Superior temporal gyrus (tissue), 1 donor: ENCODE results near the gene COLGALT1.
"Not testable (repeated sequence)": the region's sequence is repeated elsewhere in the genome, so short reads cannot be mapped to it uniquely, and the experiment has no call there.

Source experiments
- DNase-seq: peaks from one replicate; pipeline ENCODE4 v3.0.0-alpha.2; 2016; ENCODE audit errors: extremely low spot score

Gene COLGALT1

GRCh38 chr19:17560205-17560595 is 4.8 kb downstream of the COLGALT1 start:
- no peak for DNase-seq

- DNase-seq: no peak
These were observed 6.6 kb downstream of the COLGALT1 start for GRCh38 chr19:17562097-17562496.

GRCh38 chr19:17562561-17562960 is 7.1 kb downstream of the COLGALT1 start:
- no peak for DNase-seq

- no peak for DNase-seq
These were observed 9.3 kb downstream of the COLGALT1 start for GRCh38 chr19:17564781-17565180.

GRCh38 chr19:17565611-17566010 is 10.2 kb downstream of the COLGALT1 start:
- DNase-seq: no peak

GRCh38 chr19:17567940-17568339 is 12.5 kb downstream of the COLGALT1 start:
- no peak for DNase-seq

GRCh38 chr19:17570291-17570690 is 14.8 kb downstream of the COLGALT1 start:
- DNase-seq: not testable (repeated sequence)

- no peak for DNase-seq
These were observed 15.3 kb downstream of the COLGALT1 start for GRCh38 chr19:17570791-17571190.

- no peak for DNase-seq
These were observed 17.2 kb downstream of the COLGALT1 start for GRCh38 chr19:17572638-17573037.

- DNase-seq: no peak
These were observed 20.7 kb downstream of the COLGALT1 start for GRCh38 chr19:17575871-17576757.

GRCh38 chr19:17576758-17577456 is 21.5 kb downstream of the COLGALT1 start:
- no peak for DNase-seq

- no peak for DNase-seq
These were observed 22.1 kb downstream of the COLGALT1 start for GRCh38 chr19:17577457-17578097.

- DNase-seq: no peak
These were observed 24.3 kb downstream of the COLGALT1 start for GRCh38 chr19:17579661-17580244.

GRCh38 chr19:17580470-17581144 is 25.2 kb downstream of the COLGALT1 start:
- no peak for DNase-seq

GRCh38 chr19:17581211-17581874 is 25.9 kb downstream of the COLGALT1 start:
- DNase-seq: no peak

- no peak for DNase-seq
These were observed 27.2 kb downstream of the COLGALT1 start for GRCh38 chr19:17582613-17583012.

GRCh38 chr19:17584132-17584531 is 28.7 kb downstream of the COLGALT1 start:
- no peak for DNase-seq

- DNase-seq: not testable (repeated sequence)
These were observed 29.9 kb downstream of the COLGALT1 start for GRCh38 chr19:17585395-17585794.

GRCh38 chr19:17590866-17591265 is 35.4 kb downstream of the COLGALT1 start:
- no peak for DNase-seq

GRCh38 chr19:17594296-17594695 is 38.8 kb downstream of the COLGALT1 start:
- DNase-seq: not testable (repeated sequence)

GRCh38 chr19:17598063-17598462 is 42.6 kb downstream of the COLGALT1 start:
- DNase-seq: not testable (repeated sequence)
